ENCODE data around the gene TRMT10A. TPM values are rescaled to one million over a fixed set of nuclear protein-coding genes. Genes with fewer than 3 reads are reported as not detected.

TRMT10A gene
- total and polyA plus RNA-seq, 10 donors, result 2.5 to 7.8 (median 4.8) TPM

- TF ChIP-seq CTCF (IDR thresholded peaks at IDR 0.05 in 8 of 11, conservative IDR thresholded peaks at IDR 0.05 in 3 of 11) (no peak), POLR2A (IDR thresholded peaks at IDR 0.05) (no peak), POLR2AphosphoS5 (IDR thresholded peaks at IDR 0.05) (no peak)
- Histone ChIP-seq H3K4me1 (no peaks in the 10 kb centered on the region), H3K4me3 (no peak overlapping the region), H3K9me3 (no peaks in the 10 kb centered on the region), H3K27me3 (replicated peaks in 1 of 7) (no peaks in the 10 kb centered on the region), H3K27ac (no peak overlapping the region), H3K36me3 (no peaks in the 10 kb centered on the region)
- intact Hi-C loops (cut with DNase I; ENCODE audit: low total_unique reads), result no loop called here
- no peak for DNase-seq
- 85 to 96% (median 91%) methylated on average over 4 of the region's 4 CpGs for WGBS, 5 donors
These were observed 30.2 kb upstream of the TRMT10A start for GRCh38 chr4:99593781-99594641.

- H3K9me3 ChIP-seq, result no peaks in the 10 kb centered on the region
- DNase-seq, result no peak
- no peaks in the 10 kb centered on the region for H3K4me1 ChIP-seq
- TF ChIP-seq POLR2AphosphoS5 (IDR thresholded peaks at IDR 0.05) (no peak), CTCF (IDR thresholded peaks at IDR 0.05 in 8 of 11, conservative IDR thresholded peaks at IDR 0.05 in 3 of 11) (no peak), POLR2A (IDR thresholded peaks at IDR 0.05) (no peak)
- H3K36me3 ChIP-seq, result no peaks in the 10 kb centered on the region
- H3K27me3 ChIP-seq (replicated peaks in 1 of 7), result no peaks in the 10 kb centered on the region
- intact Hi-C loops (cut with DNase I; ENCODE audit: low total_unique reads), result no loop called here
- no peak overlapping the region for H3K27ac ChIP-seq
- 90 to 94% (median 92%) methylated on average over 3 of the region's 3 CpGs for WGBS, 5 donors
- H3K4me3 ChIP-seq, result no peak overlapping the region
These were observed 27.9 kb upstream of the TRMT10A start for GRCh38 chr4:99591757-99592156.

DNA sequence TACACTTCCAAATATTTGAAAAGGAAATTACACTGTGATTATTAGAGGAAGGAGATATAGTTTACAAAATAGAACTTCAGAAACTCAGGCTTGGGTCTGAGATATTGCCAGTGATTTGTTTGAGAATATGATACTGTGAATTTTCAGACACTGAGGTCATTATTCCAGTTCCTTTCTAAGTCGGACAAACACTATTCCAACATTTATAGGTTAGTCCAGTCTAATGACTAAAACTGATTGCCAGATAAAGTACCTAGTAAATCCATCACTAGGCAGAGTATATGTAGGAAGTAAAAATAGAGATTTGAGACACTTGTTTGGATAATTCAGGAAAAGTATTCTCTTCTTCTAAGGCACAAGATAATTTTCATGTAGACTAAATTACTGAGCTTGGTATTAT, 24.0 kb upstream of the TRMT10A start:
- Histone ChIP-seq H3K9me3 (no peaks in the 10 kb centered on the region), H3K27me3 (replicated peaks in 1 of 7) (peaks cover 0 to 6% (median 0%) of the 10 kb centered on the region in 7 donors), H3K4me3 (no peak overlapping the region), H3K36me3 (no peaks in the 10 kb centered on the region), H3K4me1 (no peaks in the 10 kb centered on the region), H3K27ac (no peak overlapping the region)
- intact Hi-C loops (cut with DNase I; ENCODE audit: low total_unique reads), result no loop called here
- DNase-seq, result no peak
- WGBS, 5 donors, result 70 to 92% (median 80%) methylated on average over 1 of the region's 1 CpG
- no peak for TF ChIP-seq POLR2A (IDR thresholded peaks at IDR 0.05)
- TF ChIP-seq CTCF (IDR thresholded peaks at IDR 0.05 in 8 of 11, conservative IDR thresholded peaks at IDR 0.05 in 3 of 11), result no peak
- no peak for TF ChIP-seq POLR2AphosphoS5 (IDR thresholded peaks at IDR 0.05)

- H3K27ac ChIP-seq, result no peak overlapping the region
- intact Hi-C loops (cut with DNase I; ENCODE audit: low total_unique reads), result no loop called here
- TF ChIP-seq POLR2A (IDR thresholded peaks at IDR 0.05) (no peak), POLR2AphosphoS5 (IDR thresholded peaks at IDR 0.05) (no peak), CTCF (IDR thresholded peaks at IDR 0.05 in 8 of 11, conservative IDR thresholded peaks at IDR 0.05 in 3 of 11) (no peak)
These were observed 23.5 kb upstream of the TRMT10A start for GRCh38 chr4:99587309-99587708.

More at GRCh38 chr4:99587309-99587708, 23.5 kb upstream of the TRMT10A start:
- Histone ChIP-seq H3K36me3 (no peaks in the 10 kb centered on the region), H3K9me3 (no peaks in the 10 kb centered on the region), H3K27me3 (replicated peaks in 1 of 7) (peaks cover 0 to 6% (median 0%) of the 10 kb centered on the region in 7 donors), H3K4me1 (no peaks in the 10 kb centered on the region), H3K4me3 (no peak overlapping the region)
- DNase-seq, result no peak
